Heart right ventricle (tissue), 16 donors: Measurements from ENCODE around the gene RAD51B. TPM values are rescaled to one million over a fixed set of nuclear protein-coding genes. Genes with fewer than 3 reads are reported as not detected.

ENCODE experiments used
- ATAC-seq, 8 donors: fragments of 200-7000 bp; cut with Tn5 transposase; one replicate each; pipeline ENCODE4 v1.9.1; 2020; ENCODE audit warnings: mild to moderate bottlenecking in 8 of 8, moderate library complexity in 8 of 8, moderate number of reproducible peaks in 1 of 8
- DNase-seq, 2 donors: peaks; one replicate each; pipeline ENCODE4 v3.0.0-alpha.2; 2020
- H3K27ac ChIP-seq, 10 donors: fragments of 200-600 bp; sonication (generic) in 2 of 10; one replicate each; pipeline versions ENCODE4 v1.5.0 to v1.8.0; 2020 to 2022; ENCODE audit warnings: mild to moderate bottlenecking in 3 of 10
- H3K27me3 ChIP-seq, 7 donors: fragments of 200-600 bp; one replicate each; pipeline ENCODE4 v1.8.0; 2021 to 2022; ENCODE audit warnings: mild to moderate bottlenecking in 2 of 7
- H3K36me3 ChIP-seq, 9 donors: fragments of 200-600 bp; sonication (generic) in 1 of 9; one replicate each; pipeline versions ENCODE4 v1.5.0 to v1.8.0; 2020 to 2022; ENCODE audit warnings: mild to moderate bottlenecking in 2 of 9
- H3K4me1 ChIP-seq, 9 donors: fragments of 200-600 bp; sonication (generic) in 1 of 9; one replicate each; pipeline versions ENCODE4 v1.5.0 to v1.8.0; 2020 to 2022; ENCODE audit warnings: mild to moderate bottlenecking in 4 of 9
- H3K4me3 ChIP-seq, 10 donors: fragments of 200-600 bp; sonication (generic) in 2 of 10; one replicate each; pipeline versions ENCODE4 v1.5.0 to v1.8.0; 2020 to 2022; ENCODE audit warnings: mild to moderate bottlenecking in 7 of 10, moderate library complexity in 2 of 10
- H3K9me3 ChIP-seq, 11 donors: fragments of 200-600 bp in 10 of 11; sonication (generic) in 2 of 11; one replicate each; pipeline versions ENCODE4 v1.5.0 to v1.8.0; 2013 to 2022; ENCODE audit warnings: mild to moderate bottlenecking in 2 of 11, control low read depth in 1 of 11, moderate library complexity in 1 of 11
- WGBS, 2 donors: extraction: QIAGEN DNeasy Blood & Tissue Kit; methylation state at CpG; one replicate each; pipeline ENCODE4 v1.1.7; 2013; ENCODE audit warnings: inconsistent platforms in 1 of 2; 5-methylcytosine and 5-hydroxymethylcytosine counted together
- intact Hi-C, 10 donors: fragments of 100-400 bp; cut with DNase I; formaldehyde crosslinking; loops; one replicate each; pipeline versions ENCODE4 v1.11.1 to v1.14.2; 2022
- polyA plus RNA-seq, 2 donors: library from polyadenylated mRNA; stranded (reverse); fragments of 200-250 nt; gene quantifications; one replicate each; pipeline ENCODE4 v1.2.3, GENCODE V29; 2013
- total RNA-seq, 10 donors: library from RNA; stranded (reverse); fragmentation: NEBNext Ultra II Directional in 3 of 10; extraction: Animal tissue kit (Norgen Biotek cat#: 25700) in 3 of 10; gene quantifications; one replicate each; pipeline versions ENCODE4 v1.2.1 to v1.2.4, GENCODE V29; 2021 to 2023
- TF ChIP-seq, protein P1 (sequence below), 9 donors: fragments of 200-600 bp; sonication (generic) in 2 of 9; IDR thresholded peaks; one replicate each; pipeline versions ENCODE4 v1.5.0 to v1.8.0; 2021 to 2022; ENCODE audit warnings: antibody characterized with exemption in 9 of 9, mild to moderate bottlenecking in 5 of 9, moderate library complexity in 1 of 9
- donor health status: Arrhythmogenic right ventricular cardiomyopathy.
- donor health status: ischemic (EF 13 %, LVEDD 7.1; RV severe dilation, severe dysfunction).
- donor health status: healthy with polysubstance abuse.
- donor health status: DM: no; HTN: yes; CAD: no.
- donor health status: DM: no; HTN: no; CAD: no.
- donor health status: ischemic (EF 25% LVEDD 6.9; RV normal size, moderate dysfunction).
- donor health status: ischemic (EF 25% LVEDD 5.7; RV mildly dilated, moderate dysfunction).
- donor health status: healthy.
- donor health status: DM: yes; HTN: yes; CAD: no.
- donor health status: Ischemic cardiomyopathy.
- donor health status: ischemic (EF 35%, LVEDD 5.7; RV mildly dilated, moderate dysfunction).
- donor health status: nonischemic (EF 11% LVEDD 7.7; RV severe dilation, severe dysfunction).
- donor health status: DM: yes; HTN: yes; CAD: no.
- donor health status: PGD.
- donor health status: ischemic (EF 29% LVEDD 5.4; RV normal size, mild dysfunction).
- donor health status: nonischemic (EF 23%, LVEDD 6.1; RV moderate dilation, normal function).

Gene RAD51B
- total and polyA plus RNA-seq, 12 donors = 0.88 to 8.6 (median 3.5) TPM

DNA sequence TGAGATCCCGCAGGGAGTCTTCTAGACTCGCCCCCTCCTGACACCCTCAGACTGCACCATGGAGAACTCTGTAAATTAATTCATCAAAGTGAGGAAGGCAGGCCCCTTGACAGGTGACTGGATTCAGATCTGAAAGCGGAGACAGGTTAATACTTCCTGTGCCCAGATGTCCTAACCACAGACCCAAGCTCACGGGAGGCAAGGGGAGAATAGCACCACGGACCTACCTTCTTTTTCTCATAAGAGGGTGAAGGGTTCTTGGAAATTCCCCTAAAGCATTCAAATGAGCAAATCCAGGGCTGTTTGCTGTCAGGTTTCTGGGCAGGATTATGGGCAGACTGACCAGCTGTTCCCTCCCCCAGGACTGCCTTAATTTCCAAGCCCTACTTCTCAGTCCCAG lies 803.3 kb downstream of the RAD51B start:
- Histone ChIP-seq H3K4me3 (no peak overlapping the region), H3K27me3 (no peaks in the 10 kb centered on the region), H3K4me1 (peaks cover 13 to 57% (median 32%) of the 10 kb centered on the region in 9 donors), H3K36me3 (no peaks in the 10 kb centered on the region), H3K9me3 (peaks cover 0 to 9% (median 5%) of the 10 kb centered on the region in 11 donors), H3K27ac (peak overlapping the region in 1 of 10 donors; percentile 85)
- no peak for DNase-seq
- no peak for ATAC-seq
- intact Hi-C loops = loop anchor here in 2 of 10 donors (5.0 to 10.0 kb wide), 3 partner anchors 76 to 169 kb away; partner anchors contain the start of gene ZFP36L1 (in 1 of the 2)
- TF ChIP-seq, protein P1, sequence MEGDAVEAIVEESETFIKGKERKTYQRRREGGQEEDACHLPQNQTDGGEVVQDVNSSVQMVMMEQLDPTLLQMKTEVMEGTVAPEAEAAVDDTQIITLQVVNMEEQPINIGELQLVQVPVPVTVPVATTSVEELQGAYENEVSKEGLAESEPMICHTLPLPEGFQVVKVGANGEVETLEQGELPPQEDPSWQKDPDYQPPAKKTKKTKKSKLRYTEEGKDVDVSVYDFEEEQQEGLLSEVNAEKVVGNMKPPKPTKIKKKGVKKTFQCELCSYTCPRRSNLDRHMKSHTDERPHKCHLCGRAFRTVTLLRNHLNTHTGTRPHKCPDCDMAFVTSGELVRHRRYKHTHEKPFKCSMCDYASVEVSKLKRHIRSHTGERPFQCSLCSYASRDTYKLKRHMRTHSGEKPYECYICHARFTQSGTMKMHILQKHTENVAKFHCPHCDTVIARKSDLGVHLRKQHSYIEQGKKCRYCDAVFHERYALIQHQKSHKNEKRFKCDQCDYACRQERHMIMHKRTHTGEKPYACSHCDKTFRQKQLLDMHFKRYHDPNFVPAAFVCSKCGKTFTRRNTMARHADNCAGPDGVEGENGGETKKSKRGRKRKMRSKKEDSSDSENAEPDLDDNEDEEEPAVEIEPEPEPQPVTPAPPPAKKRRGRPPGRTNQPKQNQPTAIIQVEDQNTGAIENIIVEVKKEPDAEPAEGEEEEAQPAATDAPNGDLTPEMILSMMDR (IDR thresholded peaks at IDR 0.05) = no peak
- WGBS, 2 donors = 78 to 98% methylated on average over 5 of the region's 5 CpGs

DNA sequence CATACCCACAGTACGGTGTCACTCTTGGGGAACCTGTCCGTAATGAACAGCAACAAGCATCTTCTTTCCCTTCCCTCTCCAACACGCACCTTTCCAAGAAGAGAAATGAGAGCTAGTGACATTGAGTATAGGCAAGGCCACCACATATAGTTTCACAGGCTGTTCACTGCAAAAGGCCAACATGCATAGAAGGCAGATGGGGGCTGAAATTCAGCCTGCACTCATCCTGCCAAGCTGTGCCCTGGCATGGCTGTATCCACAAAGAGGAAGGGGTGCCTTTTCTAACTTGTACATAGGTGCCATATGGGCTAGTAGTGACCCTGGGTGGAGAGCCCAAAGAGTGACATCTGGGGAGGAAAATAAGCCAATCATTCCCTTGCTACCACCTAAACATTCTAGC lies 803.7 kb downstream of the RAD51B start:
- DNase-seq (no peak), ATAC-seq (no peak)
- no peaks in the 10 kb centered on the region for H3K27me3 ChIP-seq
- no peak overlapping the region for H3K4me3 ChIP-seq
- WGBS, 2 donors = 98 to 100% methylated on average over 3 of the region's 3 CpGs
- peaks cover 0 to 5% (median 1%) of the 10 kb centered on the region in 11 donors for H3K9me3 ChIP-seq
- no peaks in the 10 kb centered on the region for H3K36me3 ChIP-seq
- H3K4me1 ChIP-seq = peaks cover 13 to 61% (median 32%) of the 10 kb centered on the region in 9 donors
- intact Hi-C loops = loop anchor here in 2 of 10 donors (5.0 to 10.0 kb wide), 3 partner anchors 76 to 169 kb away; partner anchors contain the start of gene ZFP36L1 (in 1 of the 2)
- no peak overlapping the region for H3K27ac ChIP-seq
- TF ChIP-seq, protein P1 (IDR thresholded peaks at IDR 0.05) = no peak

DNA sequence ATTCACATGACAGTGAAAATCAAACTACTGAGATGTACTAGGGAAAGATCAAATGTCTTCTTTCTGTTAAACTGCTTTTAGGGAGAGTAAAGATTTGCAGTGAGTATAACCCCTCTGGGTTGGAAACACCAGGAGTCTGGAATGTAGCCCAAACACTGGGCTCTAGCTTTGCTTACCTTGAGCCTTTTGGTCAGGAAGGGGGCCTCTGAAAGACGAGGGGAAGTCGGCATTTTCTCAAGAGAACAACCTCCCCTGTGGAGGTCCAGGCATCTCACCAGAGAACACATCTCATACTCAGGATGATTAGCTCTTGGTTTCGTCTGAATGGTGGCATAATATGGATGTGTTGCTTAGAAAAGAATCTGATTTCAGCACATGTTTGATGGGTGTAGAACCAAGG lies 804.2 kb downstream of the RAD51B start:
- Histone ChIP-seq H3K9me3 (no peaks in the 10 kb centered on the region), H3K4me1 (peaks cover 13 to 64% (median 35%) of the 10 kb centered on the region in 9 donors), H3K27ac (no peak overlapping the region), H3K4me3 (no peak overlapping the region), H3K27me3 (no peaks in the 10 kb centered on the region), H3K36me3 (no peaks in the 10 kb centered on the region)
- no peak for ATAC-seq
- DNase-seq = no peak
- intact Hi-C loops = loop anchor here in 2 of 10 donors (5.0 to 10.0 kb wide), 3 partner anchors 77 to 168 kb away; partner anchors contain the start of gene ZFP36L1 (in 1 of the 2)
- 91 to 93% methylated on average over 3 of the region's 3 CpGs for WGBS, 2 donors
- TF ChIP-seq, protein P1 (IDR thresholded peaks at IDR 0.05) = no peak

DNA sequence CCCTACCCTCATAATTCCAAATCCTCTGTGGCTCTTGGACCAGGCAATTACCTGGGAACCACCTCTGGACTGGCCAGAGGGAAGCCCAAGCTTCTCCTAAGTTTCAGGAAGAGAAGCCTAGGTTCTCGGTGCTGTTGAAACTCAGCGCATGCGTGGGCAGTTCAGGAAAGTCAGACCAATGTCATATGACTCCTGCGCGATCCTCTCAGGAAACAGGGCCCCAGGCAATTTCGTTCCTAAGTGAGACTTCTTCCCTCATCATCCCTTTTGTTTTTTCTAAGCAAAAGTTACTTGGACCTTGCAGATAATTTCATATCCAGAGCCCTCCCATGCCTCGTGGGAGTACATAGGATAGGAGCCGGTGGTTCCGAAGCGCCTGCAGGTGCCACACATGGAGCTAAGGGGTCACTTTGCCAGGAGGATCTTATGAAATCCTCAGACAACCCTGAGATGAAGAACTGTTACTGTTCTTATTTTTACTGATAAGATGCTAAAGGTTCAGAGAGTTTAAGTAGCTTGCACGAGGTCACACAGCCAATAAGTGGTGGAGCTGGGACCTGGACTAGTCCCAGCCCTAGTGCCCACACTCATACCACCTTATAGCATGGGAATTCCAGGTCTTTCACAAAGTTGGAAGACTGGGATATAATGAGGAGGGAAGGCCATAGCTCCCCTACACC lies 805.1 kb downstream of the RAD51B start:
- Histone ChIP-seq H3K9me3 (no peaks in the 10 kb centered on the region), H3K27ac (peak overlapping the region in 1 of 10 donors; percentile 4), H3K36me3 (no peaks in the 10 kb centered on the region), H3K4me1 (peaks cover 13 to 61% (median 35%) of the 10 kb centered on the region in 9 donors), H3K4me3 (no peak overlapping the region), H3K27me3 (no peaks in the 10 kb centered on the region)
- DNase-seq (no peak), ATAC-seq (no peak)
- TF ChIP-seq, protein P1 (IDR thresholded peaks at IDR 0.05) = no peak
- intact Hi-C loops = loop anchor here in 3 of 10 donors (5.0 to 10.0 kb wide), 3 partner anchors 77 to 168 kb away; partner anchors contain the start of gene ZFP36L1 (in 1 of the 3)
- WGBS, 2 donors = 91 to 92% methylated on average over 11 of the region's 11 CpGs
